Measurements from ENCODE around the gene BCOR. TPM values are rescaled to one million over a fixed set of nuclear protein-coding genes. Genes with fewer than 3 reads are reported as not detected.

BCOR gene
- total and polyA plus RNA-seq, 2 of the 8 experiments (the other 6 are each of a cell fraction or from before 2014, with no cell fraction given) = 25.0 to 50.8 TPM

GRCh38 chrX:40142417-40142816 is 44.7 kb upstream of the BCOR start:
- Histone ChIP-seq H2BK12ac (ENCODE audit: low read depth, low read length) (no peak overlapping the region), H3K36me3 (ENCODE audit: control insufficient read depth in 2 of 4, insufficient read depth in 4 of 4, low read length in 3 of 4) (no peaks in the 10 kb centered on the region), H4K20me1 (replicated peaks in 1 of 2; ENCODE audit: control insufficient read depth in 1 of 2, insufficient read depth in 2 of 2, low read length in 2 of 2) (peaks cover 0 to 1% of the 10 kb centered on the region in 2 experiments), H4K91ac (replicated peaks; ENCODE audit: insufficient read length, low read length) (peak overlapping the region; percentile 54), H3K79me1 (ENCODE audit: low read depth, low read length) (no peaks in the 10 kb centered on the region), H3K4ac (replicated peaks; ENCODE audit: insufficient read length, low read depth, low read length) (no peak overlapping the region), H2BK5ac (ENCODE audit: low read depth, low read length) (no peak overlapping the region), H3K14ac (ENCODE audit: insufficient read length) (no peak overlapping the region), H2BK15ac (ENCODE audit: low read length) (no peak overlapping the region), H3K27me3 (replicated peaks in 1 of 4; ENCODE audit: control insufficient read depth in 3 of 4, extremely low read depth in 1 of 4, insufficient read depth in 3 of 4, low read length in 3 of 4) (peaks cover 0 to 8% (median 6%) of the 10 kb centered on the region in 4 experiments; a peak in 5 of 7 replicates), H3K9ac (replicated peaks in 1 of 4; ENCODE audit: extremely low read depth in 1 of 4, low read depth in 3 of 4, low read length in 3 of 4) (no peak overlapping the region), H3K23me2 (ENCODE audit: low read depth, low read length) (peaks cover 9% of the 10 kb centered on the region; the same call in 1 of the 2 replicates), H4K8ac (ENCODE audit: extremely low read depth, insufficient read depth, low read length) (no peak overlapping the region), H2BK20ac (ENCODE audit: low read length) (0 out of 2 replicates have a peak overlapping the region, but pooled peaks have one; percentile 32), H2AK5ac (ENCODE audit: low read depth, low read length) (no peak overlapping the region), H4K5ac (ENCODE audit: insufficient read length, low read depth, low read length) (no peak overlapping the region), H3K4me1 (replicated peaks in 1 of 4; ENCODE audit: control insufficient read depth in 3 of 4, insufficient read depth in 4 of 4, low read length in 3 of 4) (peaks cover 0 to 24% (median 12%) of the 10 kb centered on the region in 4 experiments; a peak in 6 of 7 replicates), H3K79me2 (ENCODE audit: control insufficient read depth in 1 of 2, insufficient read depth in 2 of 2, low read length in 2 of 2) (peaks cover 0 to 14% of the 10 kb centered on the region in 2 experiments; a peak in 1 of 4 replicates), H2BK120ac (replicated peaks; ENCODE audit: low read depth, low read length) (no peak overlapping the region), H3K18ac (ENCODE audit: extremely low read depth, low read length) (no peak overlapping the region), H3K27ac (ENCODE audit: low read depth, low read length) (no peak overlapping the region), H3K4me2 (ENCODE audit: insufficient read depth in 1 of 2, low read depth in 2 of 2, low read length in 2 of 2) (no peak overlapping the region), H2AFZ (ENCODE audit: low read length) (no peak overlapping the region), H3K9me3 (ENCODE audit: insufficient read depth in 2 of 2, low read depth in 1 of 2, low read length in 1 of 2) (no peaks in the 10 kb centered on the region), H3K4me3 (ENCODE audit: extremely low read depth in 1 of 4, insufficient read depth in 2 of 4, low read depth in 3 of 4, low read length in 4 of 4) (no peak overlapping the region), H3K23ac (ENCODE audit: insufficient read length) (no peak overlapping the region), H3K56ac (replicated peaks; ENCODE audit: insufficient read length, low read depth, low read length) (no peak overlapping the region)
- FAIRE-seq (no peak), DNase-seq (ENCODE audit: low read depth in 1 of 2, low spot score in 2 of 2) (no peak)
- TF ChIP-seq RBBP5 (IDR thresholded peaks at IDR 0.05; ENCODE audit: borderline replicate concordance, low read depth, low read length) (no peak), ASH2L (IDR thresholded peaks at IDR 0.05; ENCODE audit: low read length) (no peak), TEAD4 (IDR thresholded peaks at IDR 0.05; ENCODE audit: low read depth, low read length) (no peak), POLR2AphosphoS5 (IDR thresholded peaks at IDR 0.05; ENCODE audit: low read depth, low read length) (no peak), YY1 (IDR thresholded peaks at IDR 0.05; ENCODE audit: low read depth, low read length) (no peak), CREB1 (IDR thresholded peaks at IDR 0.05) (no peak), CHD2 (IDR thresholded peaks at IDR 0.05; ENCODE audit: low read length) (no peak), SP2 (IDR thresholded peaks at IDR 0.05; ENCODE audit: low read length) (no peak)
- WGBS, 2 experiments (ENCODE audit: extremely low coverage in 1 of 2, insufficient coverage in 1 of 2, insufficient read length in 1 of 2, insufficient replicate concordance in 2 of 2, low coverage in 1 of 2, low lambda C conversion rate in 2 of 2, missing lambda C conversion rate in 1 of 2) = 87% methylated on average over 5 of the region's 6 CpGs; no CpG with 5 or more reads in 1 of the 2 experiments
- CTCF ChIA-PET (ENCODE audit: partially characterized antibody) = interaction anchor here (0.8 to 1.0 kb wide), 2 partner anchors 40 to 46 kb away, joined by 3 read pairs; no protein-coding TSS in a partner anchor
- POLR2A ChIA-PET (ENCODE audit: partially characterized antibody) = interaction anchor here (1.0 to 20.0 kb wide), 5 partner anchors 13 to 44 kb away, joined by 3 to 509 read pairs (median 4); partner anchors contain the start of gene BCOR

Measured in H1 (cell line).